KMS-11 (cell line): ENCODE measurements around the gene KMT2A.
"Not testable (repeated sequence)": the region's sequence is repeated elsewhere in the genome, so short reads cannot be mapped to it uniquely, and the experiment has no call there.

Experiments used
- H2AFZ ChIP-seq: fragments of 200-600 bp; sonication (generic); 2 replicates; pipeline ENCODE4 v1.6.1; 2016; ENCODE audit warnings: antibody characterized with exemption, mixed run types, low read depth
- H3K27ac ChIP-seq: fragments of 200-600 bp; sonication (generic); 2 replicates; pipeline ENCODE4 v1.6.1; 2016; ENCODE audit warnings: mild to moderate bottlenecking, mixed run types
- H3K27me3 ChIP-seq: fragments of 200-600 bp; sonication (generic); 2 replicates; pipeline ENCODE4 v1.6.1; 2017; ENCODE audit warnings: mild to moderate bottlenecking, low read depth, mixed run types, moderate library complexity; ENCODE audit not compliant: insufficient read depth
- H3K36me3 ChIP-seq: fragments of 200-600 bp; sonication (generic); 2 replicates; pipeline ENCODE4 v1.6.1; 2017; ENCODE audit warnings: mild to moderate bottlenecking, mixed run types; ENCODE audit not compliant: insufficient read depth
- H3K4me1 ChIP-seq: fragments of 200-600 bp; sonication (generic); 2 replicates; pipeline ENCODE4 v1.6.1; 2016; ENCODE audit warnings: mild to moderate bottlenecking, low read depth, mixed run types; ENCODE audit not compliant: poor library complexity, severe bottlenecking
- H3K4me2 ChIP-seq: fragments of 200-600 bp; sonication (generic); 2 replicates; pipeline ENCODE4 v1.7.0; 2016; ENCODE audit warnings: mild to moderate bottlenecking, mixed run types
- H3K4me3 ChIP-seq: fragments of 200-600 bp; sonication (generic); IDR thresholded peaks from 2 replicates; pipeline ENCODE4 v1.6.1; 2017; ENCODE audit warnings: low read depth, low read length, mixed read lengths; ENCODE audit not compliant: insufficient read depth
- H3K79me2 ChIP-seq: fragments of 200-600 bp; sonication (generic); 2 replicates; pipeline ENCODE4 v1.6.1; 2016; ENCODE audit warnings: low read depth, mixed run types; ENCODE audit not compliant: insufficient read depth
- H3K9ac ChIP-seq: fragments of 200-600 bp; sonication (generic); 2 replicates; pipeline ENCODE4 v1.6.1; 2016; ENCODE audit warnings: mild to moderate bottlenecking, mixed run types
- H4K20me1 ChIP-seq: fragments of 200-600 bp; sonication (generic); 2 replicates; pipeline ENCODE4 v1.6.1; 2016; ENCODE audit warnings: mild to moderate bottlenecking, mixed run types; ENCODE audit not compliant: insufficient read depth
- CTCF ChIP-seq: fragments of 200-600 bp; sonication (generic); conservative IDR thresholded peaks from 2 replicates; pipeline ENCODE4 v1.6.1; 2017; ENCODE audit warnings: low read depth, mild to moderate bottlenecking, antibody characterized with exemption, low read length, moderate library complexity, mixed read lengths

Gene KMT2A

GRCh38 chr11:118462178-118462577 lies 25.9 kb downstream of the KMT2A start:
- Histone ChIP-seq H3K36me3 (no peaks in the 10 kb centered on the region), H3K27ac (no peak overlapping the region), H3K4me2 (no peak overlapping the region), H3K4me1 (no peaks in the 10 kb centered on the region), H3K27me3 (no peaks in the 10 kb centered on the region), H3K79me2 (peaks cover 9% of the 10 kb centered on the region; the same call in 1 of the 2 replicates), H4K20me1 (no peaks in the 10 kb centered on the region), H3K4me3 (no peak overlapping the region), H3K9ac (no peak overlapping the region), H2AFZ (no peak overlapping the region)
- no peak for TF ChIP-seq CTCF

- not testable (repeated sequence) for H3K4me1 ChIP-seq, H3K27me3 ChIP-seq, H3K9ac ChIP-seq, H3K36me3 ChIP-seq, H3K4me2 ChIP-seq, H2AFZ ChIP-seq, H3K4me3 ChIP-seq, H4K20me1 ChIP-seq, H3K27ac ChIP-seq
- H3K79me2 ChIP-seq, result peaks cover 13% of the 10 kb centered on the region; the same call in 1 of the 2 replicates
These were observed 32.7 kb downstream of the KMT2A start for GRCh38 chr11:118468968-118469367.

GRCh38 chr11:118471030-118471429 lies 34.7 kb downstream of the KMT2A start:
- Histone ChIP-seq H3K4me1 (no peaks in the 10 kb centered on the region), H3K79me2 (0 out of 2 replicates have a peak, but pooled peaks cover 13% of the 10 kb centered on the region), H3K27me3 (no peaks in the 10 kb centered on the region), H4K20me1 (no peaks in the 10 kb centered on the region), H3K4me3 (no peak overlapping the region), H2AFZ (no peak overlapping the region), H3K27ac (no peak overlapping the region), H3K4me2 (no peak overlapping the region), H3K9ac (no peak overlapping the region), H3K36me3 (no peaks in the 10 kb centered on the region)
- no peak for TF ChIP-seq CTCF

- Histone ChIP-seq H3K4me3 (no peak overlapping the region), H3K4me2 (no peak overlapping the region), H3K27me3 (no peaks in the 10 kb centered on the region), H3K4me1 (no peaks in the 10 kb centered on the region), H2AFZ (no peak overlapping the region), H3K79me2 (0 out of 2 replicates have a peak, but pooled peaks cover 13% of the 10 kb centered on the region), H4K20me1 (no peaks in the 10 kb centered on the region), H3K9ac (no peak overlapping the region), H3K27ac (no peak overlapping the region), H3K36me3 (no peaks in the 10 kb centered on the region)
- TF ChIP-seq CTCF, result no peak
These were observed 37.2 kb downstream of the KMT2A start for GRCh38 chr11:118473537-118473936.

GRCh38 chr11:118476676-118477075 lies 40.4 kb downstream of the KMT2A start:
- Histone ChIP-seq H3K27me3 (no peaks in the 10 kb centered on the region), H3K4me3 (no peak overlapping the region), H3K9ac (no peak overlapping the region), H2AFZ (no peak overlapping the region), H4K20me1 (no peaks in the 10 kb centered on the region), H3K4me1 (no peaks in the 10 kb centered on the region), H3K4me2 (no peak overlapping the region), H3K79me2 (no peaks in the 10 kb centered on the region), H3K36me3 (no peaks in the 10 kb centered on the region), H3K27ac (no peak overlapping the region)
- no peak for TF ChIP-seq CTCF

GRCh38 chr11:118481238-118481637 lies 44.9 kb downstream of the KMT2A start:
- H3K4me3 ChIP-seq, H3K36me3 ChIP-seq, H3K79me2 ChIP-seq, H2AFZ ChIP-seq, H3K4me2 ChIP-seq, H3K27me3 ChIP-seq, H3K27ac ChIP-seq, H3K4me1 ChIP-seq, H3K9ac ChIP-seq, H4K20me1 ChIP-seq: not testable (repeated sequence)
